GM03348 (cell line): ENCODE measurements around the gene PMF1.
"Not testable (repeated sequence)": the region's sequence is repeated elsewhere in the genome, so short reads cannot be mapped to it uniquely, and the experiment has no call there.

Experiments used
- DNase-seq: peaks from one replicate; pipeline ENCODE4 v3.0.0; 2012; ENCODE audit warnings: low spot score

PMF1 gene

GRCh38 chr1:156196445-156196844 lies 16.4 kb upstream of the PMF1 start:
- DNase-seq: no peak

GRCh38 chr1:156198831-156199349 lies 13.9 kb upstream of the PMF1 start:
- DNase-seq: no peak

- DNase-seq: no peak
Observed at GRCh38 chr1:156200044-156200443, 12.8 kb upstream of the PMF1 start.

DNA sequence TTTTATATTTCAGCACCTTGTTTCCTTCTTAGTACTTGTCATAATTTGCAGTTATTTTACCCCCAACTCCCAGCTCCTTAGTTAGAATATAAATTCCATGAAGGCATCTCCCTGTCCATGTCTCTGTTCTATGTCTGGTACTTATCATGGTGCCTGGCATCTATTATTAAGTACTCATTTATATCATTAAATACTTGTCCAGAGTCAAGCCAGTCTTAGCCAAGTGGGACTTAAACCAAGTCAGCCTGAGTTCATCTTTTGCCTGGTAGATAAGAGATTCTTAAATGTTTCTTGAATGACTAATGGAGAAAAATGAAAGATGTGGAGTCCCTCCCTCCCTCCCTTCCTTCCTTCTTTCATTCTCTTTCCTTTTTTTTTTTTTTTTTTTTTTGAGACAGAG lies 9.5 kb upstream of the PMF1 start:
- peak; percentile 43 for DNase-seq

GRCh38 chr1:156204686-156205085 lies 8.1 kb upstream of the PMF1 start:
- DNase-seq: no peak

- no peak for DNase-seq
Observed at GRCh38 chr1:156211243-156211642, 1.6 kb upstream of the PMF1 start.

- DNase-seq: no peak
Observed at GRCh38 chr1:156212130-156212529, 677 bp upstream of the PMF1 start.

DNA sequence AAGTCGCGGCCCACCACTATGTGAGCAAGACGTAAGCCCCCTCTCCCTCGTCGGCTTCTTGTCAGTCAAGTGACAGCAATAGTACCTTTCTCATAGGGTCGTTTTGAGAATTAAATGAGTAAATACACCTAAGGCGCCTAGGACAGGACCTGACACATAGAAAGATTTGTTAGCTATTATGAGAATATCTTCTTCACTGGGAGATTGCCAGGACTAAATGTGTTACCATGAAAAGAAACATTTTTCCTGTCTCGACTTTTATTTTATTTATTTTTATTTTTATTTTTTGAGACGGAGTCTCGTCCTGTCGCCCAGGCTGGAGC lies 798 bp downstream of the PMF1 start:
- no peak for DNase-seq

DNA sequence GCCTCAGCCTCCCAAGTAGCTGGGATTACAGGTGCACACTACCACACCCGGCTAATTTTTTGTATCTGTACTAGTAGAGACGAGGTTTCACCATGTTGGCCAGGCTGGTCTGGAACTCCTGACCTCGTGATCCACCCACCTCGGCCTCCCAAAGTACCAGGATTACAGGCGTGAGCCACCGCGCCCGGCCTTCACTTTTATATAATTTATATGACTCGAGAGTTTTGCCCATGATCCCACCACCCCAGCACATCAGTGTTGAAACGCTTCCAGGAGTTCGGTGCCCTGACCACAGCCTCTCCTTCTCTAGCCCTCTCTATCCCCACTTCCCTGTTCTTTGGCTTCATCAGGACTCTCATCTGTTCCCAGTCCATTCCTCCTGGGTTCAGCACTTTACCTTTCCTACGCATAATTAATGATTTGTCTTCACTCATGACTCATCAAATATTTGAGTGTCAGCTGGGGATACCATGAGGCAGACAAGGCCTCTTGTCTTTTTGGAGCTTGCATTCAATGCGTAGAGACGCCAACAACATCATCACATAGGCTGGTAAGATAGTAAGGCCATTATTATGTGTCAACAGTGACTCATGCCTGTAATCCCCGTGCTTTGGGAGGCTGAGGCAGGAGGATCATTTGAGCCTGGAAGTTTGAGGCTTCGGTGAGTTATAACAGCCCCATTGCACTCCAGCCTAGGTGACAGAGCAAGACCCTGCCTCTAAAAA lies 1.4 kb downstream of the PMF1 start:
- no peak for DNase-seq

DNA sequence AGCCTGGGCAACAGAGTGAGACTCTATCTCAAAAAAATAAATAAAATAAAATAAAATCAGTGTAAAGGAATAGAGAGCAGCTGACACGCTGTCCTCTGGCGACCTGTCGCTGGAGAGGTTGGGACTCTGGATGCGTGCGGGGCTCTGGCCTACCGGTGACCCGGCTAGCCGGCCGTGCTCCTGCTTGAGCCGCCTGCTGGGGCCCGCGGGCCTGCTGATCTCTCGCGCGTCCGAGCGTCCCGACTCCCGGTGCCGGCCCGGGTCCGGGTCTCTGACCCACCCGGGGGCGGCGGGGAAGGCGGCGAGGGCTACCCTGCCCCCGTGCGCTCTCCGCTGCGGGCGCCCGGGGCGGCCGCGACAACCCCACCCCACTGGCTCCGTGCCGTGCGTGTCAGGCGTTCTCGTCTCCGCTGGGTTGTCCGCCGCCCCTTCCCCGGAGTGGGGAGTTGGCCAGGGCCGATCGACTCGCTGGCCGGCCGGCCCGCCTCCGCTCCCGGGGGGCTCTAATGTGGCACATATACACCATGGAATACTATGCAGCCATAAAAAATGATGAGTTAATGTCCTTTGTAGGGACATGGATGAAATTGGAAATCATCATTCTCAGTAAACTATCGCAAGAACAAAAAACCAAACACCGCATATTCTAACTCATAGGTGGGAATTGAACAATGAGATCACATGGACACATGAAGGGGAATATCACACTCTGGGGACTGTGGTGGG lies 3.7 kb downstream of the PMF1 start:
- not testable (repeated sequence) for DNase-seq

DNA sequence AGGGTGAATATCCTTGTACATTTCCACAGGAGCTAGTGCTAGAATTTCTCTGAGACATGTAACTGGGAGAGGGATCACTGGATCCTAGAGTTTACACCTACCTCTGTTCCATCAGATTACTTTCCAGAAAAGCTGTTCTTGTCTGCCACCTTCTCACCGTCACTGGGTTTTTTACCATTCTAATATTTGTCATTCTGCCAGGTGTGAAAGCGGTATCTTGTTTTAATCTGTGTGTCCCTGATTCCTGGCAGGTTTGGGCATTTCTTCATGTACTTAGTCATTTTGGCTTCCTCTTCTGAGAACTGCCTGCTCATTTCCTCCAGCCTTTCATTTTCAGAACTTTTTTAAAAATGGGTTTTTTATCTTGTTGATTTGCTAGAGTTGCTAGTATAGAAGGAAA lies 5.1 kb downstream of the PMF1 start:
- DNase-seq: peak; percentile 50

DNA sequence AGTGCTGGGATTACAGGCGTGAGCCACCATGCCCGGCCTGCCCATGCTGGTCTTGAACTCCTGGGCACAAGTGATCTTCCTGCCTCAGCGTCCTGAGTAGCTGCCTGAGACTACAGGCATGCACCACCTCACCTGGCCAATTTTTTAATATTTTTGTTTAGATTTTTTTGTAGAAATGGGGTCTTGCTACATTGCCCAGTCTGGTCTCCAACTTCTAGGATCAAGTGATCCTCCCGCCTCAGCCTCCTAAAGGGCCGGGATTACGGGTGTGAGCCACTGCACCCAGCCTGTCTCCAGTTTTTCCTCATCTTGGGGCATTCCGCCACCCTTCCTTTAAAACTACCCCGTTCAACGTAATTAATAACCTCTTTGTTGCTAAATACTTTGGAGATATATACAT lies 7.4 kb downstream of the PMF1 start:
- DNase-seq: no peak

GRCh38 chr1:156221986-156222692 lies 9.3 kb downstream of the PMF1 start:
- no peak for DNase-seq

- DNase-seq: no peak
Observed at GRCh38 chr1:156225677-156226014, 12.8 kb downstream of the PMF1 start.

DNA sequence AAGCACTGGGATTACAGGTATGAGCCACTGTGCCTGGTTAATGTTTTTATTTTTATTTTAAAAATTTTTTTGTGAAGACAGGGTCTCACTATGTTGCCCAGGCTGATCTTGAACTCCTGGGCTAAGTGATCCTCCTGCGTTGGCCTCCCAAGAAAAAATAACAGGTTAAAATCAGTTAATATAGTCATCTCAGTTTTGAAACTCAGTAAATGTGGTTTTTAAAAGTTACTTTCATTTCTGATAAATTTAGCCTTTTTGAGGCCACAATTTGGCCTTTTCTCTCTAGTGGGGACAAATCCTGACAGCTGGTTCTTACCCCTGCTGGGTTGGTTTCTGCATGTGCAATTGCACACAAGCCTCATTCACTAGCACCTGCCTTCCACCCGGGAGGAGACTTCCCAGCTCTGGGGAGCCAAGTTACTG lies 13.3 kb downstream of the PMF1 start:
- no peak for DNase-seq

GRCh38 chr1:156226782-156227181 lies 14.0 kb downstream of the PMF1 start:
- DNase-seq: no peak

- DNase-seq: no peak
Observed at GRCh38 chr1:156228501-156228900, 15.7 kb downstream of the PMF1 start.

GRCh38 chr1:156229809-156230472 lies 17.1 kb downstream of the PMF1 start:
- no peak for DNase-seq

DNA sequence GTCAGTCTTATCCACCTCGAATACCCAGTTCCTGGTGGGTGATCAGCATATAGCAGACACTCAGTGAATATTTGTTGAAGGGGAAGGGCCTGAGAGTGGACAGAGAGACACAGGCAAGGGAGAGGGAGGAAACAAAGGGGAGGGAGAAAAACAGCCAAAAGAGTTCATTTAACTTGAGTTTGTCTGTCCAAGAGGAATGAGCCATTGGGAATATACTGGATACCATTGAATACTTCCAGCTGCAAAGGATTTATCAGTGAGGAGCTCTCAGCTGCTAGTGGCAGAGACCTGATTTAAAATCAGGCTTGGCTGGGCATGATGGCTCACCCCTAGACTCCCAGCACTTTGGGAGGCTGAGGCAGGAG lies 17.6 kb downstream of the PMF1 start:
- DNase-seq: no peak

DNA sequence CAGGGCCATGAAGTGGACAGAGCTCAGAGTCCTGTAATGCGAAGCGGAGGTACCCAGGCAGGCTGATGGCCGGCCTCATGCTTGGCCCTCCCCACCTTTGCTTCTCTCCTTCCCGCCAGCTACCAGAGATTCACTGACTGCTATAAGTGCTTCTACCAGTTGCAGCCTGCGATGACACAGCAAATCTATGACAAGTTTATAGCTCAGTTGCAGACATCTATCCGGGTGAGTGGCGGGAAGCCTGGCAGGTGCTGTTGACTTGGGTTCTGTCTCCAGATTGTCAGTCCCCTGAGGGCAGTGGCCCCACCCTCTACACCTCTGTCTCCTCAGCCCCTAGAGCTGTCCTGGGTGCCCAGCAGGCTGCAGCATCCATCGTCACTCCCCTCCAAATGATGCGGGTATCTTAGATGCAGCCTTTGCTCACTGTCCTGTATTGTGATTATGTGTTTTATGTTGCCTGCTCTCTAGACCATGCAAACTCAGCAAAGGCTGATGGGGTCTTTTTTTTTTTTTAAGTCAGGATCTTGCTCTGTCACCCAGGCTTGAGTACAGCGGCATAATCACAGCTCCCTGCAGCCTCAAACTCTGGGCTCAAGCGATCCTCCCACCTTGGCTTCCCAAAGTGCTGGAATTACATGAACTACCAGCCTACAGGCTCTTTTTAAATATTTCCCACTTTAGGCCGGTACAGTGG lies 19.5 kb downstream of the PMF1 start:
- DNase-seq: no peak

GRCh38 chr1:156233426-156234127 lies 20.8 kb downstream of the PMF1 start:
- peak; percentile 84 for DNase-seq
